ENCODE results near the gene PRKAG3. TPM values are rescaled to one million over a fixed set of nuclear protein-coding genes. Genes with fewer than 3 reads are reported as not detected.

Gene PRKAG3
- total and polyA plus RNA-seq, 2 experiments from 2014 or later, result not detected

- Histone ChIP-seq H3K9me2 (ENCODE audit: insufficient read depth) (no peaks in the 10 kb centered on the region), H3K9ac (no peak overlapping the region), H3K4me3 (no peak overlapping the region), H3K4me2 (ENCODE audit: unreplicated experiment) (no peak overlapping the region), H3K4me1 (ENCODE audit: insufficient read depth) (no peaks in the 10 kb centered on the region), H2AFZ (no peak overlapping the region), H3K9me3 (ENCODE audit: low read depth) (no peaks in the 10 kb centered on the region), H3K27ac (no peak overlapping the region), H3K27me3 (replicated peaks; ENCODE audit: insufficient read depth) (peaks cover 27% of the 10 kb centered on the region), H3K36me3 (ENCODE audit: low read depth) (no peaks in the 10 kb centered on the region), H3F3A (ENCODE audit: insufficient read depth) (no peaks in the 10 kb centered on the region), H3K79me2 (ENCODE audit: insufficient read depth) (no peaks in the 10 kb centered on the region), H4K20me1 (ENCODE audit: insufficient read depth) (no peaks in the 10 kb centered on the region)
- TF ChIP-seq EZH2 (IDR thresholded peaks at IDR 0.05; ENCODE audit: insufficient read depth, poor library complexity, severe bottlenecking) (no peak), EZH2phosphoT487 (IDR thresholded peaks at IDR 0.05; ENCODE audit: insufficient read depth, low read depth) (no peak)
- WGBS, 2 experiments (ENCODE audit: low coverage in 1 of 2, low lambda C conversion rate in 2 of 2, missing lambda C conversion rate in 2 of 2), result 65 to 66% methylated on average over 14 of the region's 14 CpGs
- DNase-seq, result no peak
- in situ Hi-C loops (cut with MboI), result no loop called here
Measured at GRCh38 chr2:218855305-218856166, 23.9 kb upstream of the PRKAG3 start.

- Histone ChIP-seq H3K4me1 (ENCODE audit: insufficient read depth) (no peaks in the 10 kb centered on the region), H3K4me3 (no peak overlapping the region), H3K9me2 (ENCODE audit: insufficient read depth) (no peaks in the 10 kb centered on the region), H3F3A (ENCODE audit: insufficient read depth) (no peaks in the 10 kb centered on the region), H3K27me3 (replicated peaks; ENCODE audit: insufficient read depth) (peaks cover 21% of the 10 kb centered on the region), H3K9ac (no peak overlapping the region), H3K36me3 (ENCODE audit: low read depth) (no peaks in the 10 kb centered on the region), H3K27ac (no peak overlapping the region), H3K4me2 (ENCODE audit: unreplicated experiment) (no peak overlapping the region), H4K20me1 (ENCODE audit: insufficient read depth) (no peaks in the 10 kb centered on the region), H2AFZ (no peak overlapping the region), H3K79me2 (ENCODE audit: insufficient read depth) (no peaks in the 10 kb centered on the region), H3K9me3 (ENCODE audit: low read depth) (no peaks in the 10 kb centered on the region)
- in situ Hi-C loops (cut with MboI), result no loop called here
- TF ChIP-seq EZH2phosphoT487 (IDR thresholded peaks at IDR 0.05; ENCODE audit: insufficient read depth, low read depth) (no peak), EZH2 (IDR thresholded peaks at IDR 0.05; ENCODE audit: insufficient read depth, poor library complexity, severe bottlenecking) (no peak)
- DNase-seq, result no peak
- WGBS, 2 experiments (ENCODE audit: low coverage in 1 of 2, low lambda C conversion rate in 2 of 2, missing lambda C conversion rate in 2 of 2), result 75 to 78% methylated on average over 5 of the region's 5 CpGs
Measured at GRCh38 chr2:218854860-218855259, 23.3 kb upstream of the PRKAG3 start.

- no peaks in the 10 kb centered on the region for H3K36me3 ChIP-seq (ENCODE audit: low read depth)
- in situ Hi-C loops (cut with MboI), result no loop called here
- H3K9ac ChIP-seq, result no peak overlapping the region
- no peak overlapping the region for H2AFZ ChIP-seq
- H3K4me2 ChIP-seq (ENCODE audit: unreplicated experiment), result no peak overlapping the region
- H3K27ac ChIP-seq, result no peak overlapping the region
- no peaks in the 10 kb centered on the region for H4K20me1 ChIP-seq (ENCODE audit: insufficient read depth)
- H3K4me3 ChIP-seq, result no peak overlapping the region
- H3K9me3 ChIP-seq (ENCODE audit: low read depth), result no peaks in the 10 kb centered on the region
- no peaks in the 10 kb centered on the region for H3F3A ChIP-seq (ENCODE audit: insufficient read depth)
- H3K27me3 ChIP-seq (replicated peaks; ENCODE audit: insufficient read depth), result peaks cover 14% of the 10 kb centered on the region
- H3K9me2 ChIP-seq (ENCODE audit: insufficient read depth), result no peaks in the 10 kb centered on the region
- TF ChIP-seq EZH2phosphoT487 (IDR thresholded peaks at IDR 0.05; ENCODE audit: insufficient read depth, low read depth) (no peak), EZH2 (IDR thresholded peaks at IDR 0.05; ENCODE audit: insufficient read depth, poor library complexity, severe bottlenecking) (no peak)
- no peaks in the 10 kb centered on the region for H3K4me1 ChIP-seq (ENCODE audit: insufficient read depth)
- 43 to 44% methylated on average over 5 of the region's 5 CpGs for WGBS, 2 experiments (ENCODE audit: low coverage in 1 of 2, low lambda C conversion rate in 2 of 2, missing lambda C conversion rate in 2 of 2)
- H3K79me2 ChIP-seq (ENCODE audit: insufficient read depth), result no peaks in the 10 kb centered on the region
- peak; percentile 57 for DNase-seq
Measured at GRCh38 chr2:218853766-218854165, 22.2 kb upstream of the PRKAG3 start.

- DNase-seq, result peak; percentile 69
- H3K27ac ChIP-seq, result no peak overlapping the region
- H3K4me2 ChIP-seq (ENCODE audit: unreplicated experiment), result no peak overlapping the region
- H3F3A ChIP-seq (ENCODE audit: insufficient read depth), result no peaks in the 10 kb centered on the region
- no peaks in the 10 kb centered on the region for H3K9me2 ChIP-seq (ENCODE audit: insufficient read depth)
- H3K79me2 ChIP-seq (ENCODE audit: insufficient read depth), result no peaks in the 10 kb centered on the region
- no peaks in the 10 kb centered on the region for H3K4me1 ChIP-seq (ENCODE audit: insufficient read depth)
- 25 to 26% methylated on average over 16 of the region's 16 CpGs for WGBS, 2 experiments (ENCODE audit: low coverage in 1 of 2, low lambda C conversion rate in 2 of 2, missing lambda C conversion rate in 2 of 2)
- TF ChIP-seq EZH2phosphoT487 (IDR thresholded peaks at IDR 0.05; ENCODE audit: insufficient read depth, low read depth), result no peak
- TF ChIP-seq EZH2 (IDR thresholded peaks at IDR 0.05; ENCODE audit: insufficient read depth, poor library complexity, severe bottlenecking), result no peak
- H3K36me3 ChIP-seq (ENCODE audit: low read depth), result no peaks in the 10 kb centered on the region
- no peaks in the 10 kb centered on the region for H4K20me1 ChIP-seq (ENCODE audit: insufficient read depth)
- H3K9ac ChIP-seq, result no peak overlapping the region
- H3K4me3 ChIP-seq, result no peak overlapping the region
- H3K9me3 ChIP-seq (ENCODE audit: low read depth), result no peaks in the 10 kb centered on the region
- no peak overlapping the region for H2AFZ ChIP-seq
- in situ Hi-C loops (cut with MboI), result no loop called here
- H3K27me3 ChIP-seq (replicated peaks; ENCODE audit: insufficient read depth), result peaks cover 7% of the 10 kb centered on the region
Measured at GRCh38 chr2:218852911-218853667, 21.5 kb upstream of the PRKAG3 start.
